Activated naive CD4-positive, alpha-beta T cell treated with anti-CD3 and anti-CD28 coated beads, Interleukin-2, amount 50 U/mL, for 72 hours (primary cell): ENCODE measurements around the gene IDH2. TPM values are rescaled to one million over a fixed set of nuclear protein-coding genes. Genes with fewer than 3 reads are reported as not detected.

Source experiments
- ATAC-seq, 2 donors: fragments of 150-1000 bp; cut with Tn5 transposase; 2 replicates each; pipeline ENCODE4 v1.10.0; 2021; ENCODE audit warnings: mild to moderate bottlenecking in 2 of 2, moderate library complexity in 2 of 2
- DNase-seq, 2 donors: peaks; one replicate each; pipeline ENCODE4 v3.0.0; 2021 to 2022; ENCODE audit warnings: low spot score in 2 of 2
- H3K27ac Mint-ChIP-seq, 2 donors: one replicate each; pipeline ENCODE4 v1.8.0; 2022; ENCODE audit warnings: mild to moderate bottlenecking in 2 of 2, mixed read lengths in 2 of 2
- H3K36me3 Mint-ChIP-seq, 2 donors: one replicate each; pipeline ENCODE4 v1.8.0; 2022; ENCODE audit warnings: mixed read lengths in 2 of 2
- H3K9me3 Mint-ChIP-seq, 2 donors: one replicate each; pipeline ENCODE4 v1.8.0; 2022; ENCODE audit warnings: mixed read lengths in 2 of 2
- total RNA-seq, 2 donors: library from RNA; stranded (reverse); gene quantifications; one replicate each; pipeline ENCODE4 v1.2.3, GENCODE V29; 2022

Gene IDH2
- total RNA-seq, 2 donors from 2014 or later: 203 to 242 TPM

DNA sequence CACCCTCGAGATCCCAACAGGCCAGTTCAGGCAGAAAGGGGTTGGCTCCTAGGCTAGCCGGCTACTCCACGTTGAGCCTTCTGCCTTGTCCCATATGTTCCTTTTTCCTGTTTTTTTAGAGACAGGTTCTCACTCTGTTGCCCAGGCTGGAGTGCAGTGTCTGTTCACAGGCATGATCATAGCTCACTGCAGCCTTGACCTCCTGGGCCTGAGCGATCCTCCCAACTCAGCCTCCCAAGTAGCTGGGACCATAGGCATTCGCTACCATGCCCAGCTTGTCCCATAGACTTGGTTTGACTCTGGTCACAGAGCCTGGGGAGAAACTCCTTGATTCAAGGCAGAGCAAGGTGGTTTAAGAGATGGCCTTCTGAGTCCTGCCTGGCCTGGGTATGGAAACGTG is 68.8 kb downstream of the IDH2 start:
- Mint-ChIP-seq H3K36me3 (peaks cover 0 to 9% of the 10 kb centered on the region in 2 donors), H3K27ac (peak overlapping the region; percentile 63 to 91), H3K9me3 (peaks cover 0 to 3% of the 10 kb centered on the region in 2 donors)
- ATAC-seq (no peak), DNase-seq (peak in 1 of 2 donors; percentile 34)

Other genes starting within 250 kb of the IDH2 start
- 10 to 100 TPM; 12.4 to 13.1 TPM for gene AP3S2, start 208.5 kb downstream of the IDH2 start, total RNA-seq
- not detected for gene ARPIN, start 189.5 kb downstream of the IDH2 start, total RNA-seq
- 10 to 100 TPM; 13.2 to 28.1 TPM for gene ZNF710, start 101.1 kb downstream of the IDH2 start, total RNA-seq
- 10 to 100 TPM in 1 of 2 donors, 1 to 10 TPM in 1; 8.9 to 19.1 TPM for gene SEMA4B, start 98.9 kb upstream of the IDH2 start, total RNA-seq
- 100 to 1,000 TPM; 114 to 150 TPM for gene CIB1, start 131.5 kb upstream of the IDH2 start, total RNA-seq
- gene GDPGP1, start 131.7 kb upstream of the IDH2 start, total RNA-seq: 1 to 10 TPM; 3.1 to 7.6 TPM
- 1 to 10 TPM in 1 of 2 donors, under 1 TPM in 1; 0.49 to 1.0 TPM for gene TTLL13, start 147.1 kb upstream of the IDH2 start, total RNA-seq
- 10 to 100 TPM; 17.8 to 36.2 TPM for gene NGRN, start 163.2 kb upstream of the IDH2 start, total RNA-seq
- gene ZNF774, start 249.8 kb upstream of the IDH2 start, total RNA-seq: under 1 TPM; 0.50 to 0.99 TPM